Esophagus muscularis mucosa (tissue), 4 donors: ENCODE measurements around the gene ZIC5. TPM values are rescaled to one million over a fixed set of nuclear protein-coding genes. Genes with fewer than 3 reads are reported as not detected.

Experiments used
- DNase-seq: peaks from one replicate; pipeline ENCODE4 v3.0.0-alpha.2; 2017; ENCODE audit errors: extremely low spot score
- H3K27ac ChIP-seq, 4 donors: fragments of 200-600 bp; sonication (generic); replicated peaks in 1 of 4; 1 replicate in 3 of 4; 2 replicates in 1 of 4; pipeline ENCODE4 v1.5.1; 2016 to 2019; ENCODE audit warnings: mild to moderate bottlenecking in 1 of 4
- H3K27me3 ChIP-seq, 4 donors: fragments of 200-600 bp; sonication (generic); one replicate each; pipeline versions ENCODE4 v1.5.1 to v1.6.0; 2016 to 2019
- H3K36me3 ChIP-seq, 4 donors: fragments of 200-600 bp; sonication (generic); one replicate each; pipeline ENCODE4 v1.5.1; 2016 to 2019
- H3K4me1 ChIP-seq, 4 donors: fragments of 200-600 bp; sonication (generic); one replicate each; pipeline ENCODE4 v1.5.1; 2016 to 2019
- H3K4me3 ChIP-seq, 4 donors: fragments of 200-600 bp; sonication (generic); 1 replicate in 2 of 4; 2 replicates in 2 of 4; pipeline ENCODE4 v1.5.1; 2016 to 2019; ENCODE audit warnings: mild to moderate bottlenecking in 4 of 4, moderate library complexity in 1 of 4
- H3K9me3 ChIP-seq, 4 donors: fragments of 200-600 bp; sonication (generic); 1 replicate in 3 of 4; 2 replicates in 1 of 4; pipeline ENCODE4 v1.5.1; 2016 to 2019
- EP300 ChIP-seq: sonication (generic); formaldehyde crosslinking; IDR thresholded peaks from one replicate; pipeline ENCODE4 v1.6.1; 2017; ENCODE audit warnings: antibody characterized with exemption
- POLR2A ChIP-seq: fragments of 450-650 bp; IDR thresholded peaks from one replicate; pipeline ENCODE4 v1.6.1; 2017; ENCODE audit warnings: antibody characterized with exemption, moderate library complexity, mild to moderate bottlenecking, low read depth
- POLR2AphosphoS5 ChIP-seq, 2 donors: sonication (generic); formaldehyde crosslinking; IDR thresholded peaks; one replicate each; pipeline ENCODE4 v1.6.1; 2017; ENCODE audit warnings: antibody characterized with exemption in 2 of 2
- WGBS: methylation state at CpG from one replicate; pipeline ENCODE4 v1.1.5; 2018; 5-methylcytosine and 5-hydroxymethylcytosine counted together
- intact Hi-C: fragments of 100-400 bp; cut with DNase I; formaldehyde crosslinking; loops from one replicate; pipeline ENCODE4 v1.15.1; 2023
- total RNA-seq, 4 donors: library from RNA; depleted of rRNA; stranded (reverse); fragments of >200 nt; gene quantifications; one replicate each; pipeline versions ENCODE4 v1.1.0 to v1.2.1, GENCODE V29; 2016
- TF ChIP-seq, protein P1 (sequence below), 3 experiments: fragments of 200-600 bp in 2 of 3; fragments of 450-650 bp in 1 of 3; sonication (generic) in 2 of 3; IDR thresholded peaks; one replicate each; pipeline ENCODE4 v1.5.1; 2017 to 2019; ENCODE audit warnings: antibody characterized with exemption in 3 of 3, mild to moderate bottlenecking in 2 of 3, moderate library complexity in 1 of 3

ZIC5 gene
- total RNA-seq, 4 donors from 2014 or later: not detected

DNA sequence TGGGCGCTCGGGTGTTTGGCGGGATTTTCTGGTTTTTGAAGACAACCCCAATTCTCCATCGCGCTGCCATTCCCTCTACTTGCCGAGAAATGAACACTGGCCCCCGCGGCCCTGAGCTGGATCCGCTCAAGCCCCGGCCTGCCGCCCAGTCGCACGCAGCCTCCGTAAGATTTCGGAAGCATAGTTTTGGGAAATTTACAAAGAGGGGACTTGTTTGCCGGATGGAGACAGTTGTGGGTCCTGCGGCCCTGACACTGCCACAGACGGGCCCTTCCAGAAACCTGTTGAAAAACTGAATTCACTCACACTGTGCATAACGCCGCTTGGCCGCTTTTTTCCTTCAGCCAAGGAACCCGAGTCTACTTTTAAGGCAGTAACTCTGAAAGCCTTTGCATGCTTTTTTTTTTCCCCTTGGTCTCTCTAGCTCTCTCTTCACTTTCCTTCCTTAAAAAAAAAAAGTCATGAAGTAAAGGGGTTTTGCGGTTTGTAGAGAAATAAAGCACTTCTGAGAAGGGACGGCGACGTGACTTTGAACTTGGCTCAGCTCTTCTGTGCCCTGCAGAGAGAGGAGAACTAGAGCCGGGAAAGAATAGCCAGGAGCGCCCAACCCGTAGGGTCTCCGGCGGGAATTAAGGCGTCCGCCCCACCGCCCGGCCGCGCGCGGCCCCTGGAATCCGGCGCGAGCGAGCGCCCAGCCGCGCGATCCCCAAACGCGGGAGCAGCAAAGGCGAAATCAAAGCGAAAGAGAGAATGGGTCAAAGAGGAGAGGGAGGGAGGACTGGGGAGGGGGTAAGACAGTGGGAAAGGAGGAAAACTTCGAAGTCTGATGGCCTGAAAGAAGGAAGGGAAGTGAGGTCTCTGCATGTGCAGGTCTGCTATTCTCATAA is 6.6 kb upstream of the ZIC5 start:
- 20% methylated on average over 52 of the region's 52 CpGs for WGBS
- no peaks in the 10 kb centered on the region for H3K9me3 ChIP-seq
- DNase-seq: no peak
- intact Hi-C loops: loop anchor here (10.0 kb wide), 1 partner anchor 323 kb away; no protein-coding TSS in a partner anchor
- peaks cover 33 to 53% (median 48%) of the 10 kb centered on the region in 4 donors for H3K4me1 ChIP-seq
- no peak overlapping the region for H3K27ac ChIP-seq
- no peak overlapping the region for H3K4me3 ChIP-seq
- peaks cover 23 to 100% (median 91%) of the 10 kb centered on the region in 4 donors for H3K27me3 ChIP-seq
- TF ChIP-seq POLR2AphosphoS5 (IDR thresholded peaks at IDR 0.05) (no peak), POLR2A (no peak), EP300 (no peak)
- TF ChIP-seq, protein P1, sequence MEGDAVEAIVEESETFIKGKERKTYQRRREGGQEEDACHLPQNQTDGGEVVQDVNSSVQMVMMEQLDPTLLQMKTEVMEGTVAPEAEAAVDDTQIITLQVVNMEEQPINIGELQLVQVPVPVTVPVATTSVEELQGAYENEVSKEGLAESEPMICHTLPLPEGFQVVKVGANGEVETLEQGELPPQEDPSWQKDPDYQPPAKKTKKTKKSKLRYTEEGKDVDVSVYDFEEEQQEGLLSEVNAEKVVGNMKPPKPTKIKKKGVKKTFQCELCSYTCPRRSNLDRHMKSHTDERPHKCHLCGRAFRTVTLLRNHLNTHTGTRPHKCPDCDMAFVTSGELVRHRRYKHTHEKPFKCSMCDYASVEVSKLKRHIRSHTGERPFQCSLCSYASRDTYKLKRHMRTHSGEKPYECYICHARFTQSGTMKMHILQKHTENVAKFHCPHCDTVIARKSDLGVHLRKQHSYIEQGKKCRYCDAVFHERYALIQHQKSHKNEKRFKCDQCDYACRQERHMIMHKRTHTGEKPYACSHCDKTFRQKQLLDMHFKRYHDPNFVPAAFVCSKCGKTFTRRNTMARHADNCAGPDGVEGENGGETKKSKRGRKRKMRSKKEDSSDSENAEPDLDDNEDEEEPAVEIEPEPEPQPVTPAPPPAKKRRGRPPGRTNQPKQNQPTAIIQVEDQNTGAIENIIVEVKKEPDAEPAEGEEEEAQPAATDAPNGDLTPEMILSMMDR (IDR thresholded peaks at IDR 0.05): no peak
- no peaks in the 10 kb centered on the region for H3K36me3 ChIP-seq

DNA sequence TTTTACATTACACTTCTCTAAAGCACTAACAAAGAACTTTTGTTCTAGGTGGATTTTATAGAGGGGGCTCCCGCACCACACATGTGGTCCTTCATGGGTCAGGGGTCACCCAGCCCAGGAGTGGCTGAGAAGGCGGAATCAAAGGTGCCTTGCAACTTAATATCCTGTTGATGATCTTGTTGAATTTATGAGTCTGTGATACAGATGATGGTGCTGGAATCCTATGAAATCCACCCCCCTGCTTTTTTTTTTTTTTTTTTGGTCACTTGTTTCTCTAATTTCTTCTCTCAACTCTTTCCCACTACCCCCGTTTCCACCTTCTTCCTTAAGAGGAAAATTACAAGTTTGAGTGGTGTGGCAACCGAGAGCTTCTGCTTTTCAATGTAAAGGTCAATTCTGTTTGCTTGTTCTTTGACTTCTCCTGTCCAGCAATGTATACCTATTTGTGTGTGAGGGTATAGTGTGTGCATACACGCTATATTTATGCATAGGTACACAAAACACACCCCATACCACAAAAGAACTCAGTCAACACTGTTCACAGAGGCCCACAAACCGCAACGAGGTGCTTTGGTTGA is 5.9 kb upstream of the ZIC5 start:
- intact Hi-C loops: loop anchor here (10.0 kb wide), 1 partner anchor 323 kb away; no protein-coding TSS in a partner anchor

DNA sequence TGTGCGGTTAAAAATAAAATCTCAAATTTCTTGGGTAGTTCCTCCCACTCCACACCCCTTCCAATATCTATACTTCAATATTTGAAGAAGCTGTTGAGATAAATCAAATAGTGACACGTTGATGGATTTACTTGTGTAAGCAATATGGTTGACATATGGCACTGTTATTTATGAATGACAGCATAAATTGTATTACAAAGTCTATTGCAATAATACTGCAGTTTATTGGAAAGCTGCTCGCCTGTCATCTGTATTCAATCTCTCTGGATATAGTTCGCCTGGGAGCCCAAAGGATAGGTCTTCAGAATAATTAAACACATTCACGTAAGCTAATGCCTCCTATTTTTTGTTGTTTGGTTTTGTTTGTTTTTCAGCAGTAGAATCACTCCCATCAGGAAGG is 5.0 kb upstream of the ZIC5 start:
- WGBS: 84% methylated on average over 5 of the region's 5 CpGs
- H3K27me3 ChIP-seq: peaks cover 17 to 100% (median 93%) of the 10 kb centered on the region in 4 donors
- DNase-seq: no peak
- no peak overlapping the region for H3K4me3 ChIP-seq
- H3K36me3 ChIP-seq: no peaks in the 10 kb centered on the region
- H3K27ac ChIP-seq: no peak overlapping the region
- intact Hi-C loops: loop anchor here (10.0 kb wide), 1 partner anchor 322 kb away; no protein-coding TSS in a partner anchor
- no peaks in the 10 kb centered on the region for H3K9me3 ChIP-seq
- H3K4me1 ChIP-seq: peaks cover 27 to 44% (median 38%) of the 10 kb centered on the region in 4 donors
- no peak for TF ChIP-seq POLR2A
- TF ChIP-seq, protein P1 (IDR thresholded peaks at IDR 0.05): no peak

More for the DNA sequence above, 5.9 kb upstream of the ZIC5 start:
- peaks cover 16 to 100% (median 91%) of the 10 kb centered on the region in 4 donors for H3K27me3 ChIP-seq
- no peak for TF ChIP-seq EP300
- TF ChIP-seq, protein P1 (IDR thresholded peaks at IDR 0.05): no peak
- no peak for TF ChIP-seq POLR2AphosphoS5 (IDR thresholded peaks at IDR 0.05)
- TF ChIP-seq POLR2A: no peak
- peaks cover 32 to 45% (median 42%) of the 10 kb centered on the region in 4 donors for H3K4me1 ChIP-seq
- DNase-seq: no peak
- H3K9me3 ChIP-seq: no peaks in the 10 kb centered on the region
- whole genome bisulfite sequencing: 65% methylated on average over 7 of the region's 7 CpGs
- no peak overlapping the region for H3K4me3 ChIP-seq
- no peaks in the 10 kb centered on the region for H3K36me3 ChIP-seq
- no peak overlapping the region for H3K27ac ChIP-seq

DNA sequence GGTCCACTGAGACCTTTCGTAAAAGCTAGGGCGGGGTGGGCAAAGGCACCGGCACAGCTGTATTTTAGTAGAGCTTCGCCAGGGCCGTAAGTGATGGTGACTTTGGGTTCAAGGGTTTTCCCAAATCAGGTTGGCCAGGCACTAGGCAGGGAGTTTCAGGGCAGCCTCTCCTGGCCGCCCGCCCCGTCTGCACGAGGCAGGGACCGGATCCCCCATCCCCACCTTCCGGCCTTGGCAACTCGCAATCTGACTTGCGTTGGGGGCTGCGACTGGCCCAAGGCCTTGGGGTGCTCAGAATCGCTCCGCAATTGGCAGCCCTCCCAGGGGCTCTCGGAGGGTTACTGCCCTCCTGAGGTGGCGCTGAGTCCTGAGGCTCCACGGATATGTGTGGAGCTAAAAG is 4.1 kb upstream of the ZIC5 start:
- Histone ChIP-seq H3K36me3 (no peaks in the 10 kb centered on the region), H3K4me3 (no peak overlapping the region), H3K27me3 (peaks cover 23 to 100% (median 93%) of the 10 kb centered on the region in 4 donors), H3K4me1 (peaks cover 25 to 44% (median 38%) of the 10 kb centered on the region in 4 donors), H3K9me3 (no peaks in the 10 kb centered on the region), H3K27ac (no peak overlapping the region)
- intact Hi-C loops: loop anchor here (10.0 kb wide), 1 partner anchor 321 kb away; no protein-coding TSS in a partner anchor
- TF ChIP-seq, protein P1 (IDR thresholded peaks at IDR 0.05): no peak
- TF ChIP-seq EP300 (no peak), POLR2AphosphoS5 (IDR thresholded peaks at IDR 0.05) (no peak), POLR2A (no peak)
- DNase-seq: no peak
- 39% methylated on average over 7 of the region's 19 CpGs for WGBS
